AG08395 (cell line): ENCODE results near the gene HCLS1.
"Not testable (repeated sequence)": the region's sequence is repeated elsewhere in the genome, so short reads cannot be mapped to it uniquely, and the experiment has no call there.

Source experiments
- DNase-seq: peaks from one replicate; pipeline ENCODE4 v3.0.0; 2012; ENCODE audit warnings: mixed read lengths, low spot score

HCLS1 gene

GRCh38 chr3:121598564-121598963 lies 62.1 kb downstream of the HCLS1 start:
- DNase-seq = no peak

DNA sequence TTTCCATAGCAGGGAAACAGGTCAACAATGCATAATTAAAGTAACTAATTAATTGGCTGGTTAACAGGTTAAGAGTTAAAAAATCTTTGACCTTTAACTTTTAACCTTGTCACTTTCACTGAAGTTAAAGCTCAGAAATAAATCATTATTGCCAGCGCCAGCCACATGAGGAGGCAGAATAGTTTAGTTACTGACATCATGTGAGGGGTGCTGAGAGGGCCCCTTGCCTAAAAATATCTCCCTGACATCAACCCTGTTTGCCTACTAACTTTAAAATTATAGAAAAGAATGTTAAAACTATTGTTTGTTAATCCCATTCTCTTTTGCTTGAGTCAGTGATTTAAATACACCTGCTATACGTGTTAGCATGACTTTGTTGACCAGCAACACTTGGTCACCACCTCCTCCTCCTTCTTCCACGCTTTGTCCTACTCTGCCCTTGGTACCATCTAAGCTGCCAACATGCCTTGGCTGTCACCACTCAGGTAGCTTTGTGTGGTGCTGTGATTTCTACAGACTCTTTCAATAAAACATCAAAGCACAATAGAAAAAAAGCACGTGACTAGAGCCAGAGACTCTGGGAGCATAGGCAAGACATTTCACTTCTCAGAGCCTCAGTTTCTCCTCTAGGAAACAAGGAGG lies 64.8 kb downstream of the HCLS1 start:
- no peak for DNase-seq

- no peak for DNase-seq
Observed at GRCh38 chr3:121594850-121595249, 65.9 kb downstream of the HCLS1 start.

- DNase-seq = not testable (repeated sequence)
Observed at GRCh38 chr3:121593806-121594205, 66.9 kb downstream of the HCLS1 start.

DNA sequence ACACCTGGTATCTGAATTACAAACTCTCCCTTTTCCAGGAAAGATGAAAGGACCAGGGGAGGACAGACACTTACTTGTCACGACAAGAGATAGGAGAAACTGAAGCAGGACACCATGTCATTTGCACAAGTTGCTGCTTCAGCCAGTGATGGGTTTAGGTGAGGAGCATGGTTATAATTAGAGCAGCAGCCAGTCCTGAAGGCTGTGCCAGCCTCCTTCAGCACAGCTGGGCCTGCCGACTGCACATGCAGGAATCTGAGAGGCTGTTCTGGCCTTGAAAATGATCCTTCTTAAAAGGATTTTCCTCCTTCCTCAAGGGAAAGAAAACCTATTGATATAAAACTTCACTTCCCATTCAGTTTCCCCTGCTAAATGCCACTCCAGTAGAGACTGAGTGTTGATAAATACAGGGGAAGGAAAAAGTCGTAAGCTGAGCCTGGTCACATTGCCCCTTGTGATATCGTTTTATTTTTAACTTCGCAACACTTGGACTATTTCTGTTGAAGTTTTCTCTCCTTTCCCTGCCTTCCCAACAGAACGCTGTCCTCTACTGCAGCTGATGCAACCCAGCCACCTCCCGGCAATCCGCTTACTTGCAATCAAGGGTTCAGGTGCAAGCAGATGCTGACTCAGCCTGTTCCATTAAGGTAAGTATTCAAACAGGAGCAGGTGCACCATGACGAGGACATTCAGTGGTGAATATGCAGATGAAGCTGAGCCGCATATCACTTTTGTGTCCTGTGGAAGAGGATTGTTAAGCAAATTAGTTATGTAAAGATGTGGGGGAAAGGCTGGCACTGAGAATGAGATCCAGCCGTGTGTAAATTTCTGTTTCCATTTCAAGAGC lies 67.6 kb downstream of the HCLS1 start, which contains the start of gene FBXO40:
Gene FBXO40, plus strand, starts transcription at position 524 of the 847 bp plus-strand sequence. CDS start 27,197 bp downstream, outside the sequence.
- no peak for DNase-seq

- no peak for DNase-seq
Observed at GRCh38 chr3:121584418-121584817, 76.3 kb downstream of the HCLS1 start.

- no peak for DNase-seq
Observed at GRCh38 chr3:121581691-121582090, 79.0 kb downstream of the HCLS1 start.
